C4-2B (cell line): ENCODE data around the gene ECE1.
"Not testable (repeated sequence)": the region's sequence is repeated elsewhere in the genome, so short reads cannot be mapped to it uniquely, and the experiment has no call there.

ENCODE experiments used
- H3K27ac ChIP-seq: fragments of 450-650 bp; 2 replicates; pipeline ENCODE4 v1.5.1; 2017
- CTCF ChIP-seq: fragments of 450-650 bp; conservative IDR thresholded peaks from 2 replicates; pipeline ENCODE4 v1.5.1; 2017; ENCODE audit warnings: mild to moderate bottlenecking
- ZFX ChIP-seq: fragments of 450-650 bp; IDR thresholded peaks from 2 replicates; pipeline ENCODE4 v1.6.1; 2017

ECE1 gene

GRCh38 chr1:21285055-21285372, 5.2 kb downstream of the ECE1 start:
- no peak for TF ChIP-seq ZFX
- TF ChIP-seq CTCF = no peak
- H3K27ac ChIP-seq = peak overlapping the region; percentile 8; the same call in 1 of the 2 replicates

GRCh38 chr1:21284206-21285054, 5.8 kb downstream of the ECE1 start:
- TF ChIP-seq ZFX = no peak
- TF ChIP-seq CTCF = no peak
- H3K27ac ChIP-seq = peak overlapping the region; percentile 8; the same call in 1 of the 2 replicates

- TF ChIP-seq ZFX (no peak), CTCF (no peak)
- no peak overlapping the region for H3K27ac ChIP-seq
These were observed 6.7 kb downstream of the ECE1 start for GRCh38 chr1:21283524-21283923.

- H3K27ac ChIP-seq = not testable (repeated sequence)
These were observed 8.2 kb downstream of the ECE1 start for GRCh38 chr1:21282020-21282419.

- no peak for TF ChIP-seq CTCF
- no peak for TF ChIP-seq ZFX
- no peak overlapping the region for H3K27ac ChIP-seq
These were observed 9.8 kb downstream of the ECE1 start for GRCh38 chr1:21280482-21280881.

GRCh38 chr1:21280011-21280471, 10.2 kb downstream of the ECE1 start:
- TF ChIP-seq CTCF = no peak
- no peak for TF ChIP-seq ZFX

GRCh38 chr1:21278860-21279845, 11.1 kb downstream of the ECE1 start:
- no peak overlapping the region for H3K27ac ChIP-seq
- no peak for TF ChIP-seq CTCF
- TF ChIP-seq ZFX = no peak

More at GRCh38 chr1:21280011-21280471, 10.2 kb downstream of the ECE1 start:
- H3K27ac ChIP-seq = no peak overlapping the region
